Thoracic aorta (tissue), 2 donors: ENCODE results near the gene GNAT3. TPM values are rescaled to one million over a fixed set of nuclear protein-coding genes. Genes with fewer than 3 reads are reported as not detected.

Experiments used
- ATAC-seq: fragments of 150-250 bp; one replicate; pipeline ENCODE4 v1.8.0; 2017; ENCODE audit warnings: low read depth; ENCODE audit not compliant: insufficient number of reproducible peaks, low FRiP score
- DNase-seq: peaks from one replicate; pipeline ENCODE4 v3.0.0-alpha.2; 2020; ENCODE audit warnings: low spot score
- H3K27ac ChIP-seq, 2 donors: fragments of 200-600 bp; sonication (generic); 1 replicate in 1 of 2; 2 replicates in 1 of 2; pipeline ENCODE4 v1.5.1; 2016; ENCODE audit warnings: mild to moderate bottlenecking in 2 of 2, moderate library complexity in 2 of 2
- H3K27me3 ChIP-seq: fragments of 200-600 bp; sonication (generic); replicated peaks from 2 replicates; pipeline ENCODE4 v1.6.0; 2016; ENCODE audit warnings: mild to moderate bottlenecking; ENCODE audit not compliant: insufficient read depth
- H3K36me3 ChIP-seq: fragments of 200-600 bp; sonication (generic); one replicate; pipeline ENCODE4 v1.5.1; 2016
- H3K4me1 ChIP-seq, 2 donors: fragments of 200-600 bp; sonication (generic); 1 replicate in 1 of 2; 2 replicates in 1 of 2; pipeline versions ENCODE4 v1.5.1 to v1.6.0; 2016; ENCODE audit warnings: low read depth in 2 of 2, mild to moderate bottlenecking in 1 of 2; ENCODE audit not compliant: control insufficient read depth in 1 of 2
- H3K4me3 ChIP-seq: fragments of 200-600 bp; sonication (generic); 2 replicates; pipeline ENCODE4 v1.5.1; 2016; ENCODE audit warnings: mild to moderate bottlenecking
- H3K9me3 ChIP-seq: fragments of 200-600 bp; sonication (generic); 2 replicates; pipeline ENCODE4 v1.5.1; 2016
- total RNA-seq, 2 donors: library from RNA; depleted of rRNA; stranded (reverse); fragments of >200 nt; gene quantifications; one replicate each; pipeline versions ENCODE4 v1.1.0 to v1.2.3, GENCODE V29; 2016
- TF ChIP-seq, protein P1 (sequence below): fragments of 200-600 bp; sonication (generic); IDR thresholded peaks from one replicate; pipeline ENCODE4 v1.5.1; 2019; ENCODE audit warnings: antibody characterized with exemption

GNAT3 gene
- total RNA-seq, 2 donors from 2014 or later: not detected

- H3K27ac ChIP-seq: no peak overlapping the region
- H3K27me3 ChIP-seq: no peaks in the 10 kb centered on the region
- H3K4me3 ChIP-seq: no peak overlapping the region
- ATAC-seq (no peak), DNase-seq (no peak)
- H3K36me3 ChIP-seq: no peaks in the 10 kb centered on the region
- peaks cover 0 to 7% of the 10 kb centered on the region in 2 donors for H3K4me1 ChIP-seq
- no peaks in the 10 kb centered on the region for H3K9me3 ChIP-seq
- TF ChIP-seq, protein P1, sequence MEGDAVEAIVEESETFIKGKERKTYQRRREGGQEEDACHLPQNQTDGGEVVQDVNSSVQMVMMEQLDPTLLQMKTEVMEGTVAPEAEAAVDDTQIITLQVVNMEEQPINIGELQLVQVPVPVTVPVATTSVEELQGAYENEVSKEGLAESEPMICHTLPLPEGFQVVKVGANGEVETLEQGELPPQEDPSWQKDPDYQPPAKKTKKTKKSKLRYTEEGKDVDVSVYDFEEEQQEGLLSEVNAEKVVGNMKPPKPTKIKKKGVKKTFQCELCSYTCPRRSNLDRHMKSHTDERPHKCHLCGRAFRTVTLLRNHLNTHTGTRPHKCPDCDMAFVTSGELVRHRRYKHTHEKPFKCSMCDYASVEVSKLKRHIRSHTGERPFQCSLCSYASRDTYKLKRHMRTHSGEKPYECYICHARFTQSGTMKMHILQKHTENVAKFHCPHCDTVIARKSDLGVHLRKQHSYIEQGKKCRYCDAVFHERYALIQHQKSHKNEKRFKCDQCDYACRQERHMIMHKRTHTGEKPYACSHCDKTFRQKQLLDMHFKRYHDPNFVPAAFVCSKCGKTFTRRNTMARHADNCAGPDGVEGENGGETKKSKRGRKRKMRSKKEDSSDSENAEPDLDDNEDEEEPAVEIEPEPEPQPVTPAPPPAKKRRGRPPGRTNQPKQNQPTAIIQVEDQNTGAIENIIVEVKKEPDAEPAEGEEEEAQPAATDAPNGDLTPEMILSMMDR: no peak
Measured at GRCh38 chr7:80498481-80499349, 13.1 kb downstream of the GNAT3 start.

DNA sequence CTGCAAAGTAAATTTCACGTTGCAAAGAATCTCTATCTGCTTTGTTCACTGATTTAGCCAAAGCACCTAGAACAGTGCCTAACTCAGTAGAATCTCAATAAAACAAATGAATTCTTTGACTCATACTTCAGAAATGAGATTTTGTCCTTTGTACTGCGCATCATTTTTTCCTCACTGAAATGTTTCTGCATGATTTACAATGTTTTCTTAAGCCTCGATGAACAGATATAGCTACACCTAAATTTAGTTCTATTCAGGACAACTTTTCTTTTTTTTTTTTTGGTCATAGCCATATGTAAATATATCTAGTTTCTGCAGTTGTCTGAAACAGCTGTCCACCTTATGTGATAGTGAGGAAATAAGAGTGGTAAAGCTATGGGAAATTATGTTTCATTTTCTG is 15.3 kb downstream of the GNAT3 start:
- H3K27me3 ChIP-seq: no peaks in the 10 kb centered on the region
- ATAC-seq (no peak), DNase-seq (no peak)
- H3K27ac ChIP-seq: no peak overlapping the region
- TF ChIP-seq, protein P1: no peak
- no peaks in the 10 kb centered on the region for H3K36me3 ChIP-seq
- H3K4me1 ChIP-seq: peaks cover 0 to 7% of the 10 kb centered on the region in 2 donors
- H3K4me3 ChIP-seq: no peak overlapping the region
- no peaks in the 10 kb centered on the region for H3K9me3 ChIP-seq

DNA sequence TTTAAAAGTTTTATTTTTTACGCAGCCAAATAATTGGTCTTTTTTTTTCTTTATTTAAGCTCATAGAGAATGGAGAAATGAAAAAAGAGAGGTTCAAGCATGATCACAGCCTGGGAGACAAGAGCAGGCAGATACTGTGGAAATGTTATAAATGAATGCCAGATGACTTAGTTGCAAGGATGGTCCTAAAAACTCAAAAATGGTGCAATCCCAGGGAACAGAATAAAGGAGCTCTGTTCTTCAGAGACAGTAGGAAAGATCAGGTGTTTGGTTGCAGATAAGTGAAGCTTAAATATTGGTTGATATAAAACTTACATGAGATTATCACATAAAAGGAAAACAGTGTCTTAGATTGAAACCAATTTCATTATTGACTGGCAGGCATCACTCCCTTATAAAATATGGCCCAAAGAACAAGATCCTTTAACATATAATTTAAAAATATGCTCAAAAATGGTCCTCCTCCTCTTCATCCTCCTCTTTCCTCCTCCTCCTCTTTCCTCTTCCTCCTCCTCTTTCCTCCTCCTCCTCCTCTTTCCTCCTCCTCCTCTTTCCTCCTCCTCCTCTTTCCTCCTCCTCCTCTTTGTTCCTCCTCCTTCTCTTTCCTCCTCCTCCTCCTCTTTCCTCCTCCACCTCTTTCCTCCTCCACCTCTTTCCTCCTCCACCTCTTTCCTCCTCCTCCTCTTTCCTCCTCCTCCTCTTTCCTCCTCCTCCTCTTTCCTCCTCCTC is 18.6 kb downstream of the GNAT3 start:
- TF ChIP-seq, protein P1: no peak
- H3K36me3 ChIP-seq: no peaks in the 10 kb centered on the region
- DNase-seq: no peak

DNA sequence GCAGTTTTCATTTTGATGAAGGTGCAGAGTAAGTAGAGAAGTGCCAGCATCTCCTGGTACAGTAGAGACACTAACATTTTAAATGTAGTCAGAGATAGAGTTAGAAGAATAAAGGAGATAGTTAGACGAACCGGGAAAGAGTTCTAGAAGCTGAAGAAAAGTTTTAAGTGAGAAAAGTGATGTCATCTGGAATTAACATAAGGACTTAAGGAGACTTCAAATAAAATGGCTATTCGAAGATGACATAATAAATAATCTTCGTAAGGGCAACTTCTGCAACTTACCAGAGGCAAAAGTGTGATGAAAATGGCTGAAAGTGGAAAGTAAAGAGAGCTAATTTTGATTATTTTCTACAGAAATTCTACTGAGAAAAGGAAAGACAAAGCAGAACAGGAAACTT is 20.4 kb downstream of the GNAT3 start:
- no peaks in the 10 kb centered on the region for H3K4me1 ChIP-seq
- H3K27me3 ChIP-seq: no peaks in the 10 kb centered on the region
- no peak for DNase-seq
- no peaks in the 10 kb centered on the region for H3K36me3 ChIP-seq
- no peak overlapping the region for H3K4me3 ChIP-seq
- no peak overlapping the region for H3K27ac ChIP-seq
- TF ChIP-seq, protein P1: no peak
- no peak for ATAC-seq
- no peaks in the 10 kb centered on the region for H3K9me3 ChIP-seq

More for the DNA sequence above, 18.6 kb downstream of the GNAT3 start:
- no peak overlapping the region for H3K27ac ChIP-seq
- H3K4me3 ChIP-seq: no peak overlapping the region
- no peaks in the 10 kb centered on the region for H3K27me3 ChIP-seq
- no peaks in the 10 kb centered on the region for H3K9me3 ChIP-seq
- ATAC-seq: no peak
- H3K4me1 ChIP-seq: no peaks in the 10 kb centered on the region

DNA sequence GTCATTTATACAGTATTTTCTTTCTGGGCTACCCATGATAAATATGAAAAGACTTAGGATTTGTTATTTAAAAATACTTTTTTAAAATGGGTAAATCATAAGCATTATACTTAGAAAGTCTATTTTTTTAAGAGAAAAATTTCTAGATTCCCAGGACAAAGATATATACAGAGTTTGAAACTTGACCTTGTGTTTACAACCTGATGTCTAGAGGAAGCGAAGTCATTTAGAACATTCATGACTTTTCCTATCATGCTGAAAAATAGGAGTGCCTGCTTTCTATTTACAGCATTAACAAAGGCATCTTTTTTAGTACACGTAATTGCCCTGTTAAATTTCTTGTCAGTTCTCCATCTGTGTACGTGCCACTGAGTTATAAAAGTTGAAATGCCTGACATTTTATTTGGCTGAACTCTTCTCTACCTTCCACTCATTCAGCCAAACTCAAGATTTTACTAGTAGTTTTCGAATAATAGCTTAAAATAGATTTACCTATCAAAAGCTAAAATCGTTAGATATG is 23.0 kb downstream of the GNAT3 start:
- ATAC-seq (no peak), DNase-seq (no peak)
- no peaks in the 10 kb centered on the region for H3K27me3 ChIP-seq
- H3K4me1 ChIP-seq: no peaks in the 10 kb centered on the region
- no peaks in the 10 kb centered on the region for H3K36me3 ChIP-seq
- H3K27ac ChIP-seq: no peak overlapping the region
- TF ChIP-seq, protein P1: no peak
- no peaks in the 10 kb centered on the region for H3K9me3 ChIP-seq
- no peak overlapping the region for H3K4me3 ChIP-seq
